ENCODE results near the gene PSMD3.
"Not testable (repeated sequence)": the region's sequence is repeated elsewhere in the genome, so short reads cannot be mapped to it uniquely, and the experiment has no call there.

Gene PSMD3

DNA sequence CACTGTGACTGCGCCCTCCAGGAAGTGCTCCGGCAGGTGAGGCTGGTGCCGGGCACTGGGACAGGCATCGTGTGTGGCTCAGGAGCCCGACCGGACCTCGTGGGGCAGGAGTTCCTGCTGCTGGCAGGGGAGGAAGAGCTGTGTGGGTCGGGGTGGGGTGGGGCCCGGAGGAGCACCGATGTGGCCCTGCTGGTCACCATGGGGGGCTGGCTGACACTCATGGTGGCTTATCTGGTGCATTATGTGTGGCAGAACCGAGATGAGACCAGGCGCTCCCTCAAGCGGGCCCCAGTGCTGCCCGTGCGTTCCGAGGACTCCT, 36.3 kb upstream of the PSMD3 start:
- no peak overlapping the region for H3K4me3 ChIP-seq (ENCODE audit: low read depth in 1 of 2, low read length in 2 of 2)
- peaks cover 0 to 4% of the 10 kb centered on the region in 2 donors for H3K27me3 ChIP-seq (ENCODE audit: control insufficient read depth in 1 of 2, insufficient read depth in 2 of 2, low read length in 2 of 2)
- no peak overlapping the region for H3K27ac ChIP-seq (ENCODE audit: low read depth, low read length)
- H3K9ac ChIP-seq (ENCODE audit: low read depth in 1 of 2, low read length in 2 of 2), result no peak overlapping the region
- no peaks in the 10 kb centered on the region for H3K36me3 ChIP-seq (ENCODE audit: control insufficient read depth in 1 of 2, insufficient read depth in 2 of 2, low read length in 2 of 2)
- H3K4me1 ChIP-seq (ENCODE audit: control insufficient read depth in 1 of 2, insufficient read depth in 2 of 2, low read length in 2 of 2), result peaks cover 0 to 5% of the 10 kb centered on the region in 2 donors
- no peaks in the 10 kb centered on the region for H3K9me3 ChIP-seq (ENCODE audit: control insufficient read depth in 1 of 2, low read length in 2 of 2)

GRCh38 chr17:39946551-39947330, 33.9 kb upstream of the PSMD3 start:
- Histone ChIP-seq H3K27ac (ENCODE audit: low read depth, low read length) (no peak overlapping the region), H3K27me3 (ENCODE audit: control insufficient read depth in 1 of 2, insufficient read depth in 2 of 2, low read length in 2 of 2) (peaks cover 0 to 4% of the 10 kb centered on the region in 2 donors), H3K4me1 (ENCODE audit: control insufficient read depth in 1 of 2, insufficient read depth in 2 of 2, low read length in 2 of 2) (no peaks in the 10 kb centered on the region), H3K4me3 (ENCODE audit: low read depth in 1 of 2, low read length in 2 of 2) (no peak overlapping the region), H3K36me3 (ENCODE audit: control insufficient read depth in 1 of 2, insufficient read depth in 2 of 2, low read length in 2 of 2) (no peaks in the 10 kb centered on the region), H3K9ac (ENCODE audit: low read depth in 1 of 2, low read length in 2 of 2) (no peak overlapping the region), H3K9me3 (ENCODE audit: control insufficient read depth in 1 of 2, low read length in 2 of 2) (no peaks in the 10 kb centered on the region)

DNA sequence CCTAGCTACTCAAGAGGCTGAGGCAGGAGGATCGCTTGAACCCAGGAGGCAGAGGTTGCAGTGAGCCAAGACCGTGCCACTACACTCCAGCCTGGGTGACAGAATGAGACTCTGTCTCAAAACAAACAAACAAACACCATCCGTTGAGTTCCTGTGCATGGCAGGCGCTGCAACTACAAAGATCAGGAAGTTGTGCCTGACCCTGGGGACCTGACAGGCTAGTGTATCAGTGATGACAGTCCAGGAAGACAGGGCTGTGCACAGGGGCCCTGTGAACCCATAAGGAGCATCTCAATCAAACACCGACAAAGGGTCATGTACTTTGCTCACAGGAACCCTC, 32.1 kb upstream of the PSMD3 start:
- not testable (repeated sequence) for H3K9me3 ChIP-seq (ENCODE audit: control insufficient read depth in 1 of 2, low read length in 2 of 2); H3K4me1 ChIP-seq (ENCODE audit: control insufficient read depth in 1 of 2, insufficient read depth in 2 of 2, low read length in 2 of 2); H3K27me3 ChIP-seq (ENCODE audit: control insufficient read depth in 1 of 2, insufficient read depth in 2 of 2, low read length in 2 of 2); H3K9ac ChIP-seq (ENCODE audit: low read depth in 1 of 2, low read length in 2 of 2); H3K36me3 ChIP-seq (ENCODE audit: control insufficient read depth in 1 of 2, insufficient read depth in 2 of 2, low read length in 2 of 2); H3K27ac ChIP-seq (ENCODE audit: low read depth, low read length); H3K4me3 ChIP-seq (ENCODE audit: low read depth in 1 of 2, low read length in 2 of 2)

- H3K27me3 ChIP-seq (ENCODE audit: control insufficient read depth in 1 of 2, insufficient read depth in 2 of 2, low read length in 2 of 2), result peaks cover 0 to under 1% of the 10 kb centered on the region in 2 donors
- no peak overlapping the region for H3K27ac ChIP-seq (ENCODE audit: low read depth, low read length)
- H3K4me1 ChIP-seq (ENCODE audit: control insufficient read depth in 1 of 2, insufficient read depth in 2 of 2, low read length in 2 of 2), result peaks cover 11 to 12% of the 10 kb centered on the region in 2 donors
- no peaks in the 10 kb centered on the region for H3K36me3 ChIP-seq (ENCODE audit: control insufficient read depth in 1 of 2, insufficient read depth in 2 of 2, low read length in 2 of 2)
- H3K9me3 ChIP-seq (ENCODE audit: control insufficient read depth in 1 of 2, low read length in 2 of 2), result no peaks in the 10 kb centered on the region
- H3K9ac ChIP-seq (ENCODE audit: low read depth in 1 of 2, low read length in 2 of 2), result no peak overlapping the region
- no peak overlapping the region for H3K4me3 ChIP-seq (ENCODE audit: low read depth in 1 of 2, low read length in 2 of 2)
Observed at GRCh38 chr17:39949028-39949427, 31.6 kb upstream of the PSMD3 start.

DNA sequence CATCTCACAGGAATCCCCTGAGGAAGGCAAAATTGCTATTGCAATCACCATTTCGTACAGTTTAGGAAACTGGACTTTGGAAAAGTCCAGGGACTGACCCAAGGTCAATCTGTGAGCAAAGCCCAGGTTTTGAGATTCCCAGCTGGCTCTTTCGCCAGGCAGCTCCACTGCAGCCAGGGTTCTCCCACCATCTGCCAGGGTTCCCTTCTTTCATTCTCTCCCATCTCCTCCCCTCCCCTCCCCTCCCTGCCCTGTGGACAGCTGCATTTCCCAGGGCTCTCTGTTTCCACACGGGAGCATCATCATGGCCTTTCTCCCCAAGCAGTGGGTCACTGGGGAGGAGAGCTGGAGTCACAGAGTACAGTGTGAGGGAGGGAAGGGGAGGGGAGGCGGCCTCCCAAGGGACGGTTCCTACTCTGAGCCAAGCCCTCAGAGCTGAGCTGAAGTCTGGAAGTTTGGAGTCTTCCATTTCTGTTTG, 29.7 kb upstream of the PSMD3 start:
- H3K9me3 ChIP-seq (ENCODE audit: control insufficient read depth in 1 of 2, low read length in 2 of 2), result no peaks in the 10 kb centered on the region
- no peaks in the 10 kb centered on the region for H3K36me3 ChIP-seq (ENCODE audit: control insufficient read depth in 1 of 2, insufficient read depth in 2 of 2, low read length in 2 of 2)
- peaks cover 11 to 12% of the 10 kb centered on the region in 2 donors for H3K4me1 ChIP-seq (ENCODE audit: control insufficient read depth in 1 of 2, insufficient read depth in 2 of 2, low read length in 2 of 2)
- no peak overlapping the region for H3K27ac ChIP-seq (ENCODE audit: low read depth, low read length)
- H3K27me3 ChIP-seq (ENCODE audit: control insufficient read depth in 1 of 2, insufficient read depth in 2 of 2, low read length in 2 of 2), result no peaks in the 10 kb centered on the region
- H3K9ac ChIP-seq (ENCODE audit: low read depth in 1 of 2, low read length in 2 of 2), result no peak overlapping the region
- no peak overlapping the region for H3K4me3 ChIP-seq (ENCODE audit: low read depth in 1 of 2, low read length in 2 of 2)

DNA sequence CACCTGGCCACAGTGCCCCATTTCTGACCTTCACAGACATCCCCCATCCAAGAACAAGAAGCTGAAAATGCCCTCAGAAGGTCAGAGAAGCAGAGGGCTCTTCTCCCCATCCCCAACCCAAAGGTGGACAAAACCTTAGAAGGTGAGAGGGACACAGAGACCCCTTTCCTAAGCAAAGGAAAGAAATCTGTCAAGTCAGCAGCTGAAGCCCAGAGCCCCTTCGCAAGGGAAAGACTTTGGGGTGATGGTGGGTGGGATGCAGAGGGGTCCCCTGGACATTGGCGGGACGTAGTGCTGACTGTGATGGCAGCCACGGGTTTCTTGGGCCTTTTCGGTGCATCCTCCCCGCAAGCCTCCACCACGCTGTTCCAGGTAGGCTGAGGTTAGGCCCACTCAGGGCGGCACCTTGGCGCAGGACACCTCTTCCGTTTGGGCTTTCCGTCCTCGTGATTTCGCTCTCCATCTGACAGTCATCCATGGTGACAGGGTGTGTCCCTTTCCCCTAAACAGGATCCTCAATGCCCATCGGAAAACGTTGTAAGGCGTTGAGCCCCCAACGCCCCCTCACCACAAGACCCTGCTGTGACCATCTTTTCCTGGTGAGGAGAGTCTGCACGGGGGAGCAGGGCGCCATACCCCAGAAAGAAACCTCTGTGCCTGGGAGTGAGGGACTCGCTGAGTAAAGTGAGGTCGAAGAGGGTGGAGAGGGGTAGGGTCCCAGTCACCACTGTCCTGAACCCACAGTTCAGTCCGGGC, 28.5 kb upstream of the PSMD3 start:
- Histone ChIP-seq H3K36me3 (ENCODE audit: control insufficient read depth in 1 of 2, insufficient read depth in 2 of 2, low read length in 2 of 2) (no peaks in the 10 kb centered on the region), H3K9ac (ENCODE audit: low read depth in 1 of 2, low read length in 2 of 2) (peak overlapping the region; percentile 41 to 78), H3K4me1 (ENCODE audit: control insufficient read depth in 1 of 2, insufficient read depth in 2 of 2, low read length in 2 of 2) (peaks cover 11 to 12% of the 10 kb centered on the region in 2 donors), H3K4me3 (ENCODE audit: low read depth in 1 of 2, low read length in 2 of 2) (peak overlapping the region; percentile 51 to 73), H3K27me3 (ENCODE audit: control insufficient read depth in 1 of 2, insufficient read depth in 2 of 2, low read length in 2 of 2) (no peaks in the 10 kb centered on the region), H3K27ac (ENCODE audit: low read depth, low read length) (no peak overlapping the region), H3K9me3 (ENCODE audit: control insufficient read depth in 1 of 2, low read length in 2 of 2) (no peaks in the 10 kb centered on the region)

DNA sequence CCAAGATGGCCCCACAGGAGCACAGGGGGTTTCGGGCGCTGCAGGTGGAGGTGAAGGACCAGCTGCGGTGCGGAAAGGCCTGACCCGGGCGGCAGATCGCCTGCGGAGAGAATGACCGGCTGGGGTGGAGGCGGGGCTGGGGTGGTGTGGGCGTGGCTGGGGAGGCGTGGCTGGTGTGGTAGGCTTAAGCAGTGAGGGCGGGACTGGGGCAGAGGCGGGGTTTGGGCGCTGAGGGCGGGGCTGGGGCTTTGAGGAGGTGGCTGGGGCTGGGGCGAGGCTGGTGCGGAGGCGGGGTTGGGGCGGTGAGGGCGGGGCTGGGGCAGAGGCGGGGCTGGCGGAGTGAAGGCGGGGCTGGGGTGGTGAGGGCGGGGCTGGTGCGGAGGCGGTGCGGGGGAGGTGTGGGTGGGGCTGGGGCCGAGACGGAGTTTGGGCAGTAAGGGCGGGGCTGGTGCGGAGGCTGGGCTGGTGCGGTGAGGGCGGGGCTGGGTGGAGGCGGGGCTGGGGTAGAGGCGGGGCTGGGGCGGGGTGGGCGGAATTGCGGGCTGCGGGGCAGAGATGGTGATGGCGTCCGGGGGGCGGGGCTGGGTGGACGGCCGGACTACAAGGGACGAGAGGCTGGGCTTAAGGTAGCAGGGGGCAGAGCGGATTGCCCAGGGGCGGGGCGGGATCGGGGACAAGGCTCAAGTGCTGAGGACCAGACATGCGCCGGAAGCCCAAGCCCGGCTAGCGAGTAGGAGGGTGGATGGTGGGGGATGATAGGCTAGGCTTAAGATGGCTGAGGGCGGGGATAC, 27.7 kb upstream of the PSMD3 start:
- Histone ChIP-seq H3K9me3 (ENCODE audit: control insufficient read depth in 1 of 2, low read length in 2 of 2) (no peaks in the 10 kb centered on the region), H3K4me3 (ENCODE audit: low read depth in 1 of 2, low read length in 2 of 2) (peak overlapping the region; percentile 67 to 73), H3K27me3 (ENCODE audit: control insufficient read depth in 1 of 2, insufficient read depth in 2 of 2, low read length in 2 of 2) (no peaks in the 10 kb centered on the region), H3K4me1 (ENCODE audit: control insufficient read depth in 1 of 2, insufficient read depth in 2 of 2, low read length in 2 of 2) (peaks cover 11 to 12% of the 10 kb centered on the region in 2 donors), H3K27ac (ENCODE audit: low read depth, low read length) (peak overlapping the region; percentile 50), H3K9ac (ENCODE audit: low read depth in 1 of 2, low read length in 2 of 2) (peak overlapping the region; percentile 41 to 78), H3K36me3 (ENCODE audit: control insufficient read depth in 1 of 2, insufficient read depth in 2 of 2, low read length in 2 of 2) (no peaks in the 10 kb centered on the region)

DNA sequence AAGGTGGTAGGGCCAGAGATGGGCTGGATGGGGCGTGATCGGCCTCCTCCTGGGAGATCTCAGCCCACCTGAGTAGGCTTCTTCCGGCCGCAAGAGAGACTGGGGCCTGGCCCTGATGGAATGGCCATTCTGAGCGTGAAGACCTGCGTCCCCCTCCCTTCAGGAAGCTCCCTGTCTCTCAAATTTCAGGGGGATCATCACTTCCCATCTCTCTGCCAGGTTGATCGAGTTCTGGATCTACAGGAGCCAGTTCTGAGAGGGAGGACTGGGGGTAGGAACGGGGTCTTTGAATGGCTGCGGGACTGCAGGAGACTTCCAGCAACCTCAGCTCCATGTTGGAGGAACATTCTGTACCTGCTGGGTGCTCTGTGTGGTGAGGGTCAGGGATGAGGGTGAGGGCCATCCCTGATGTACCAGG, 27.1 kb upstream of the PSMD3 start:
- no peaks in the 10 kb centered on the region for H3K36me3 ChIP-seq (ENCODE audit: control insufficient read depth in 1 of 2, insufficient read depth in 2 of 2, low read length in 2 of 2)
- H3K9me3 ChIP-seq (ENCODE audit: control insufficient read depth in 1 of 2, low read length in 2 of 2), result no peaks in the 10 kb centered on the region
- H3K27me3 ChIP-seq (ENCODE audit: control insufficient read depth in 1 of 2, insufficient read depth in 2 of 2, low read length in 2 of 2), result no peaks in the 10 kb centered on the region
- peak overlapping the region; percentile 67 to 71 for H3K4me3 ChIP-seq (ENCODE audit: low read depth in 1 of 2, low read length in 2 of 2)
- H3K27ac ChIP-seq (ENCODE audit: low read depth, low read length), result peak overlapping the region; percentile 50
- peaks cover 11 to 12% of the 10 kb centered on the region in 2 donors for H3K4me1 ChIP-seq (ENCODE audit: control insufficient read depth in 1 of 2, insufficient read depth in 2 of 2, low read length in 2 of 2)
- peak overlapping the region in 1 of 2 donors; percentile 77 for H3K9ac ChIP-seq (ENCODE audit: low read depth in 1 of 2, low read length in 2 of 2)

DNA sequence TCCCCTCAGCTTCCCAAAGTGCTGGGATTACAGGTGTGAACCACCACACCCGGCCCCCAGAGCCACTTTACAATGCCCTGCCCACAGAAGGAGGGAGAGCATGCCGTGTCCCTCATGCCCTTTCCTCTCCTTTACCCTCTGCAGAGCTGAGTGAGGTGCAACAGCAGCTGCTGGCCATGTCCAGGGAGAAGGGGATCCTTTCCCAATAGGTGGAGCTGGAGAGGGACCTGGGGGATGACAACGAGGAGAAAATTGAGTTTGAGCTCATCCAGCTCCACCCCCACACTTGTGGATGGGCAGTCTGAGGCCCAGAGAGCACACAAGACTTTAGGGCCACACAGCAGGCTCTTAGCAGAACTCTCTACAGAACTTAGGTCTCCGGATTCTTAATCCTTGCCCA, 25.7 kb upstream of the PSMD3 start:
- Histone ChIP-seq H3K27me3 (ENCODE audit: control insufficient read depth in 1 of 2, insufficient read depth in 2 of 2, low read length in 2 of 2) (no peaks in the 10 kb centered on the region), H3K4me1 (ENCODE audit: control insufficient read depth in 1 of 2, insufficient read depth in 2 of 2, low read length in 2 of 2) (peaks cover 11 to 15% of the 10 kb centered on the region in 2 donors), H3K27ac (ENCODE audit: low read depth, low read length) (no peak overlapping the region), H3K9ac (ENCODE audit: low read depth in 1 of 2, low read length in 2 of 2) (no peak overlapping the region), H3K4me3 (ENCODE audit: low read depth in 1 of 2, low read length in 2 of 2) (no peak overlapping the region), H3K9me3 (ENCODE audit: control insufficient read depth in 1 of 2, low read length in 2 of 2) (no peaks in the 10 kb centered on the region), H3K36me3 (ENCODE audit: control insufficient read depth in 1 of 2, insufficient read depth in 2 of 2, low read length in 2 of 2) (no peaks in the 10 kb centered on the region)

DNA sequence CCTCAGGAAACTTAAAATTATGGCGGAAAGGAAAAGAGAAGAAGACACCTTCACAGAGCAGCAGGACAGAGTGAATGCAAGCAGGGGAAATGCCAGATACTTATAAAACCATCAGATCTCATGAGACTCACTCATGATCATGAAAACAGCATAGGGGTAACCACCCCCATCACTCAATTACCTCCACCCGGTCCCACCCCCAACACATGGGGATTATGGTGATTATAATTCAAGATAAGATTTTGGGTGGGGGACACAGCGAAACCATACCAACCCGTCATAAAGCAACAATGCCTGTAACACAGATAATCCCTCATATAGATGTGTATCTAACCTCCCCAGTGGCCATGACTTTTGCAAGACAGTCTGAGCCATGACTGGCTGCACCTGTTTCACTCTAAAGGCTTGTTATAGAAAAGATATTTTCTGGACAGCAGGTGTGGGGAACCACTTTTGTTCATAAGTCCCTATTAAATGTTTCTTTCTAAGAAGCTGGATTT, 24.8 kb upstream of the PSMD3 start:
- Histone ChIP-seq H3K4me1 (ENCODE audit: control insufficient read depth in 1 of 2, insufficient read depth in 2 of 2, low read length in 2 of 2) (peaks cover 15 to 17% of the 10 kb centered on the region in 2 donors), H3K4me3 (ENCODE audit: low read depth in 1 of 2, low read length in 2 of 2) (no peak overlapping the region), H3K9me3 (ENCODE audit: control insufficient read depth in 1 of 2, low read length in 2 of 2) (no peaks in the 10 kb centered on the region), H3K27ac (ENCODE audit: low read depth, low read length) (no peak overlapping the region), H3K9ac (ENCODE audit: low read depth in 1 of 2, low read length in 2 of 2) (no peak overlapping the region), H3K27me3 (ENCODE audit: control insufficient read depth in 1 of 2, insufficient read depth in 2 of 2, low read length in 2 of 2) (no peaks in the 10 kb centered on the region), H3K36me3 (ENCODE audit: control insufficient read depth in 1 of 2, insufficient read depth in 2 of 2, low read length in 2 of 2) (no peaks in the 10 kb centered on the region)
